IPS-18a (cell line): ENCODE results near the gene SH3D19.
"Not testable (repeated sequence)": the region's sequence is repeated elsewhere in the genome, so short reads cannot be mapped to it uniquely, and the experiment has no call there.

Experiments
- H3K27ac ChIP-seq: one replicate; pipeline ENCODE4 v1.5.1; 2013; ENCODE audit warnings: low read length
- H3K27me3 ChIP-seq: one replicate; pipeline ENCODE4 v1.6.1; 2013; ENCODE audit warnings: mild to moderate bottlenecking, low read length; ENCODE audit not compliant: control insufficient read depth, insufficient read depth
- H3K36me3 ChIP-seq: one replicate; pipeline ENCODE4 v1.6.1; 2013; ENCODE audit warnings: low read depth, low read length; ENCODE audit not compliant: control insufficient read depth
- H3K4me1 ChIP-seq: one replicate; pipeline ENCODE4 v1.6.1; 2013; ENCODE audit warnings: low read depth, low read length; ENCODE audit not compliant: control insufficient read depth
- H3K4me3 ChIP-seq: one replicate; pipeline ENCODE4 v1.5.1; 2013; ENCODE audit warnings: low read length
- H3K9ac ChIP-seq: one replicate; pipeline ENCODE4 v1.6.1; 2013; ENCODE audit warnings: mild to moderate bottlenecking, low read length, moderate library complexity
- H3K9me3 ChIP-seq: one replicate; pipeline ENCODE4 v1.6.1; 2013; ENCODE audit warnings: low read depth, low read length; ENCODE audit not compliant: control insufficient read depth

The SH3D19 gene

GRCh38 chr4:151099976-151100417 lies 225.4 kb downstream of the SH3D19 start:
- Histone ChIP-seq H3K27ac (peak overlapping the region; percentile 75), H3K4me3 (peak overlapping the region; percentile 81), H3K36me3 (peaks cover 46% of the 10 kb centered on the region), H3K9ac (peak overlapping the region; percentile 99), H3K4me1 (peaks cover 6% of the 10 kb centered on the region), H3K27me3 (no peaks in the 10 kb centered on the region), H3K9me3 (no peaks in the 10 kb centered on the region)

GRCh38 chr4:151099229-151099975 lies 226.0 kb downstream of the SH3D19 start, which contains the start of gene RPS3A:
Gene RPS3A (plus strand): TSS chr4:151099628. CDS start chr4:151099653, 25 bp downstream.
- Histone ChIP-seq H3K4me3 (peak within 1 kb of the TSS; percentile 81), H3K9me3 (no peaks in the 10 kb centered on the region), H3K9ac (peak within 1 kb of the TSS; percentile 99), H3K27ac (peak within 1 kb of the TSS; percentile 75), H3K4me1 (peaks cover 6% of the 10 kb centered on the region), H3K27me3 (no peaks in the 10 kb centered on the region), H3K36me3 (peaks cover 40% of the 10 kb centered on the region)

- Histone ChIP-seq H3K4me3 (peak overlapping the region; percentile 81), H3K27me3 (no peaks in the 10 kb centered on the region), H3K9me3 (no peaks in the 10 kb centered on the region), H3K4me1 (peaks cover 6% of the 10 kb centered on the region), H3K27ac (no peak overlapping the region), H3K9ac (peak overlapping the region; percentile 99), H3K36me3 (peaks cover 36% of the 10 kb centered on the region)
These were observed 226.5 kb downstream of the SH3D19 start for GRCh38 chr4:151098979-151099228.

- no peaks in the 10 kb centered on the region for H3K9me3 ChIP-seq
- peaks cover 24% of the 10 kb centered on the region for H3K36me3 ChIP-seq
- peaks cover 6% of the 10 kb centered on the region for H3K4me1 ChIP-seq
- H3K27me3 ChIP-seq: no peaks in the 10 kb centered on the region
- no peak overlapping the region for H3K9ac ChIP-seq
- no peak overlapping the region for H3K4me3 ChIP-seq
- no peak overlapping the region for H3K27ac ChIP-seq
These were observed 227.6 kb downstream of the SH3D19 start for GRCh38 chr4:151097759-151098158.

GRCh38 chr4:151095142-151095541 lies 230.3 kb downstream of the SH3D19 start:
- H3K4me1 ChIP-seq: no peaks in the 10 kb centered on the region
- H3K36me3 ChIP-seq: no peaks in the 10 kb centered on the region
- H3K4me3 ChIP-seq: no peak overlapping the region
- H3K9ac ChIP-seq: no peak overlapping the region
- H3K27me3 ChIP-seq: no peaks in the 10 kb centered on the region
- H3K27ac ChIP-seq: no peak overlapping the region
- H3K9me3 ChIP-seq: no peaks in the 10 kb centered on the region

- no peaks in the 10 kb centered on the region for H3K4me1 ChIP-seq
- H3K27me3 ChIP-seq: no peaks in the 10 kb centered on the region
- H3K4me3 ChIP-seq: no peak overlapping the region
- H3K36me3 ChIP-seq: no peaks in the 10 kb centered on the region
- no peaks in the 10 kb centered on the region for H3K9me3 ChIP-seq
- no peak overlapping the region for H3K27ac ChIP-seq
- no peak overlapping the region for H3K9ac ChIP-seq
These were observed 231.1 kb downstream of the SH3D19 start for GRCh38 chr4:151094290-151094751.

GRCh38 chr4:151093203-151093602 lies 232.2 kb downstream of the SH3D19 start:
- Histone ChIP-seq H3K4me1 (no peaks in the 10 kb centered on the region), H3K27me3 (no peaks in the 10 kb centered on the region), H3K4me3 (no peak overlapping the region), H3K9ac (no peak overlapping the region), H3K27ac (no peak overlapping the region), H3K9me3 (no peaks in the 10 kb centered on the region), H3K36me3 (no peaks in the 10 kb centered on the region)

GRCh38 chr4:151092488-151092887 lies 232.9 kb downstream of the SH3D19 start:
- H3K27ac ChIP-seq: no peak overlapping the region
- no peak overlapping the region for H3K9ac ChIP-seq
- H3K27me3 ChIP-seq: no peaks in the 10 kb centered on the region
- H3K36me3 ChIP-seq: no peaks in the 10 kb centered on the region
- no peaks in the 10 kb centered on the region for H3K9me3 ChIP-seq
- H3K4me3 ChIP-seq: no peak overlapping the region
- H3K4me1 ChIP-seq: peaks cover 6% of the 10 kb centered on the region

- peaks cover 9% of the 10 kb centered on the region for H3K4me1 ChIP-seq
- no peak overlapping the region for H3K27ac ChIP-seq
- no peaks in the 10 kb centered on the region for H3K27me3 ChIP-seq
- no peak overlapping the region for H3K4me3 ChIP-seq
- H3K9me3 ChIP-seq: no peaks in the 10 kb centered on the region
- H3K9ac ChIP-seq: no peak overlapping the region
- no peaks in the 10 kb centered on the region for H3K36me3 ChIP-seq
These were observed 234.4 kb downstream of the SH3D19 start for GRCh38 chr4:151091047-151091446.

GRCh38 chr4:151087467-151087866 lies 237.9 kb downstream of the SH3D19 start:
- H3K4me3 ChIP-seq: no peak overlapping the region
- no peaks in the 10 kb centered on the region for H3K27me3 ChIP-seq
- no peak overlapping the region for H3K9ac ChIP-seq
- H3K4me1 ChIP-seq: peaks cover 9% of the 10 kb centered on the region
- H3K9me3 ChIP-seq: no peaks in the 10 kb centered on the region
- H3K27ac ChIP-seq: no peak overlapping the region
- H3K36me3 ChIP-seq: no peaks in the 10 kb centered on the region

- not testable (repeated sequence) for H3K36me3 ChIP-seq, H3K4me3 ChIP-seq, H3K9ac ChIP-seq, H3K27me3 ChIP-seq, H3K4me1 ChIP-seq, H3K9me3 ChIP-seq, H3K27ac ChIP-seq
These were observed 247.4 kb downstream of the SH3D19 start for GRCh38 chr4:151077978-151078377.

- H3K9me3 ChIP-seq: no peaks in the 10 kb centered on the region
- no peaks in the 10 kb centered on the region for H3K27me3 ChIP-seq
- no peaks in the 10 kb centered on the region for H3K36me3 ChIP-seq
- H3K4me1 ChIP-seq: no peaks in the 10 kb centered on the region
- no peak overlapping the region for H3K4me3 ChIP-seq
- no peak overlapping the region for H3K27ac ChIP-seq
- H3K9ac ChIP-seq: no peak overlapping the region
These were observed 250.9 kb downstream of the SH3D19 start for GRCh38 chr4:151074416-151074916.
